HUES64 (cell line): ENCODE measurements around the gene BCR.

Experiments
- H3K27ac ChIP-seq: 2 replicates; pipeline ENCODE4 v1.7.0; 2013; ENCODE audit warnings: low read depth, low read length, inconsistent platforms
- H3K27me3 ChIP-seq: 2 replicates; pipeline ENCODE4 v1.6.1; 2013; ENCODE audit warnings: mild to moderate bottlenecking, low read length; ENCODE audit not compliant: insufficient read depth
- H3K36me3 ChIP-seq: 2 replicates; pipeline ENCODE4 v1.6.1; 2013; ENCODE audit warnings: mild to moderate bottlenecking, low read length; ENCODE audit not compliant: insufficient read depth
- H3K4me1 ChIP-seq: 2 replicates; pipeline ENCODE4 v1.6.1; 2013; ENCODE audit warnings: mild to moderate bottlenecking, low read length, moderate library complexity; ENCODE audit not compliant: insufficient read depth
- H3K4me3 ChIP-seq: 2 replicates; pipeline ENCODE4 v1.5.1; 2013; ENCODE audit warnings: mild to moderate bottlenecking, low read length, moderate library complexity
- H3K9ac ChIP-seq: 2 replicates; pipeline ENCODE4 v1.6.1; 2013; ENCODE audit warnings: mild to moderate bottlenecking, low read depth, low read length
- H3K9me3 ChIP-seq: 2 replicates; pipeline ENCODE4 v1.6.1; 2013; ENCODE audit warnings: low read depth, low read length; ENCODE audit not compliant: insufficient read depth
- WGBS: fragments of 150-250, 120-280 bp; methylation state at CpG from one replicate; pipeline ENCODE4 v1.1.7; 2013; ENCODE audit warnings: missing lambda C conversion rate; 5-methylcytosine and 5-hydroxymethylcytosine counted together

BCR gene

DNA sequence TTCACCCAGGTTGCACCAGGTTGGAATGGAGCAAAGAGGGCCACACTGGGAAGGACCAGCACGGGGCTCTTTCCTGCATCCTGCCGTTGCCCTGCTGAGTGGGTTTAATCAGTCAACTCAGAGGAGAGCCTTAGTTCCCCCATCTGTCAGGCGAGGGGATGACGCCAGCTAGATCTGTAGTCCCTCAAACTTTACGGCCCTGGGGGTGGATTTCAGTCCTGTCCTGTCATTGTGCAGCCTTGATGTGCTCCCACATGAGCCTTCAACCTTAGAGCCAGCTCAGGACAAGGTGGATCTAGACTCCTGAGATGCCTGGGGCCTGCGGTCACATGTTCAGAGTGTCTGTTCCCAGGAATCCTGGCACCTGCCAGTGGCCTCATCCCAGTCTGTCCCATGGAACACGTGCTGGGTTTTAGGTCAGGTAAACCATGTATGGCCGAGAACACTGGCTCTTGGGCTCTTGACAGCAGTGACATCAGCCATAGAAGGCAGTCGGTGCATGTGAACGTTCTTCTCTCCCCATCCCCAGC, 104.3 kb downstream of the BCR start:
- WGBS: 94% methylated on average over 10 of the region's 10 CpGs
- Histone ChIP-seq H3K9me3 (no peaks in the 10 kb centered on the region), H3K4me1 (no peaks in the 10 kb centered on the region), H3K4me3 (no peak overlapping the region), H3K27me3 (no peaks in the 10 kb centered on the region), H3K27ac (no peak overlapping the region), H3K36me3 (peaks cover 75% of the 10 kb centered on the region), H3K9ac (no peak overlapping the region)

DNA sequence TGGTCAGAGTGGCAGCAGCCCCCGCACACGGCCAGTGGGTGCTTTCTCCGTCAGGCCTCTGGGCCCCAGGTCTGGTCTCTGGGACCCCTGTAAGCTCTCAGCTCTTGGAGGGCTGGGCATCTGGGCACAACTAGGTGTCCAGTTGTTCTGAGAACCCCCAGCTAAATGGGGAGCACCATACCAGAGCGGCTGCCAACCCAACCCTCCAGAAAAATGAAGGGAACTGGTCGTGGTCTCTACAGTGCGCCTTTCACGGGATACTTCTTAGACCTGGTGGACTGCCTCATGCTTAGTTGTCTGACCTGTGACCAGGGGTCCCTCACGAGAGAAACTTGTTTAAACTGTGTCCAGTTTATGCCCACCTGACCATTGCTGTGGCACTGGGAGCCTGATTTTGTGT, 104.9 kb downstream of the BCR start:
- Histone ChIP-seq H3K27ac (no peak overlapping the region), H3K4me1 (no peaks in the 10 kb centered on the region), H3K36me3 (peaks cover 77% of the 10 kb centered on the region), H3K27me3 (no peaks in the 10 kb centered on the region), H3K9me3 (no peaks in the 10 kb centered on the region), H3K4me3 (no peak overlapping the region), H3K9ac (no peak overlapping the region)
- 94% methylated on average over 8 of the region's 8 CpGs for WGBS

DNA sequence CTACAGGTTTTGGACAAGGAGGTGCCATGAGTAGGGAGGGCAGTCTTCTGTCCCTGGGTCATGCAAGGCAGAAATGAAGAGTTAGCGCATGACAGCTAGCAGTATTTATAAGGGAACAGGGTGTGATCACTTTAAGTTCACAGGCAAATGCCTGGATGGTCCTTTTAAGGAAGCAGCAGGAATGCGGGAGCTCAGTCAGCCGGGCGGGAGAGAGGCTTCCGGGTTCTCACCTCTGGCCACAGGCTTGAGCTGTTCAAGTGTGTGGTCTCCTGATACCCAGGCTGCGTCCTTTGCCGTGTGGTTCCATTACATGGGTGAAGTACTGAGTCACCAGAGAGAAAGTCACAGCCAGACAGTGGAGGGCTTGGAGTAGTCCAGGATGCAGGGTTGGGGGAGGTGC, 105.4 kb downstream of the BCR start:
- Histone ChIP-seq H3K9me3 (no peaks in the 10 kb centered on the region), H3K27ac (no peak overlapping the region), H3K4me3 (no peak overlapping the region), H3K9ac (no peak overlapping the region), H3K36me3 (peaks cover 78% of the 10 kb centered on the region), H3K4me1 (no peaks in the 10 kb centered on the region), H3K27me3 (no peaks in the 10 kb centered on the region)
- 95% methylated on average over 7 of the region's 7 CpGs for WGBS

DNA sequence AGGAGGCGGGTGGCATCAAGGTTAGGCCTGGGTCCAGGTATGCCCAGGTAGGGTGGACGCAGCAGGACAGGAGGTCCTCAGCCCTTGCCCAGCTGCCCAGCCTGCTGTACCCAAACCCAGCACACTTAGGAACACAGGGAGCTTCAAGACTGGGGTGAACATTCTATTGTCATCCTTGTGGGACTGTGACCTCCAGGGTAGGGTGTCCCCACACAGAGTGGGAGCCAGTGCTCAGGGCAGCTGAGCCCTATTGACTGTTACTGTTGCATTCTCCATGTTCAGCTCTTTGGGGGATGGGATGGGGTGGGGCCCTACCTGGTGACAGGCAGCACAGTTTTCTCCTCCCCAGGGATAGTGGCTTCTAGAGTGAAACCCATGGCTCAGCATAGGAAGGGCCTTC, 106.0 kb downstream of the BCR start:
- no peaks in the 10 kb centered on the region for H3K9me3 ChIP-seq
- H3K4me1 ChIP-seq: no peaks in the 10 kb centered on the region
- no peak overlapping the region for H3K27ac ChIP-seq
- 96% methylated on average over 2 of the region's 2 CpGs for WGBS
- peaks cover 80% of the 10 kb centered on the region for H3K36me3 ChIP-seq
- no peak overlapping the region for H3K9ac ChIP-seq
- H3K4me3 ChIP-seq: no peak overlapping the region
- no peaks in the 10 kb centered on the region for H3K27me3 ChIP-seq

DNA sequence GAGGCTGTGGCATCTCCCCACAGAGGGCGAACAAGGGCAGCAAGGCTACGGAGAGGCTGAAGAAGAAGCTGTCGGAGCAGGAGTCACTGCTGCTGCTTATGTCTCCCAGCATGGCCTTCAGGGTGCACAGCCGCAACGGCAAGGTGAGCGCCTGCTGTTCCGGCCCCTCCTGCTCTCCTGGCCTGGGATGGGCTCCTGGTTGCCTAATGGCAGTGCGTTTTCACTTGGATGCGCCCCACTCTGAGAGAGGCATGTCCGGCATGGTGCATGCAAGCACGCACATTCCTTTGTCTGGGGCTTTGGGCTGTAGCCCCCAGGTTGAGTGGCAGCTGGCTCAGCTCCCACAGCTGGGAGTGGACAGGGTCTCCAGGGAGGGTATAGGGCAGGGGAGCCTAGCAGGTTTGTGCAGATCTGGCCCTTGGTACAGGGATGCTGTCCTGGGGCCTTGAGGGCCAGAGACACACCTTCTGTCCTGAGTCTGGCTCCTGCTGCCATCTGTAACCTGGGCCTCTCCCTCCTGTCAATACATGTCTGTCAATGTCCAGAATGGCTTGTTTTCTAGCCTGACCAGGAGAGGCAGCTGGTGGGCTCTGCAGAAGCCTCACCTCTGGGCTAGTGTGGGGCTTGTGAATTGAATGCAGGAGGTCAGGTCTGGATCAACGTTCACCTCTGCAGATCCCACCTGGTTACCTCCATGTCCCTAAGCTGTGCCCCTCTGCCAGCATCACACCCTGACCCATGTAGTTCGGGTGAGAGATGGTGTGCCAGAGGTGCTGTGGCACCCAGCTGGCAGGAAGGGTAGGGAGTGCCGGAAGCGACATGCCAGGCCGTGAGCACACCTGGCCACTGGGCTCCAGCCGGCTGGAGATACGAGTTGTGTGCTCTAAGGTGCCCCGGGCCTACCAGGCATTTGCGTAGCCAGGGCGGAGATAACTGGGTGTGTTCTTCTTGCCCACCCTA, 107.1 kb downstream of the BCR start:
- peaks cover 91% of the 10 kb centered on the region for H3K36me3 ChIP-seq
- H3K27ac ChIP-seq: no peak overlapping the region

DNA sequence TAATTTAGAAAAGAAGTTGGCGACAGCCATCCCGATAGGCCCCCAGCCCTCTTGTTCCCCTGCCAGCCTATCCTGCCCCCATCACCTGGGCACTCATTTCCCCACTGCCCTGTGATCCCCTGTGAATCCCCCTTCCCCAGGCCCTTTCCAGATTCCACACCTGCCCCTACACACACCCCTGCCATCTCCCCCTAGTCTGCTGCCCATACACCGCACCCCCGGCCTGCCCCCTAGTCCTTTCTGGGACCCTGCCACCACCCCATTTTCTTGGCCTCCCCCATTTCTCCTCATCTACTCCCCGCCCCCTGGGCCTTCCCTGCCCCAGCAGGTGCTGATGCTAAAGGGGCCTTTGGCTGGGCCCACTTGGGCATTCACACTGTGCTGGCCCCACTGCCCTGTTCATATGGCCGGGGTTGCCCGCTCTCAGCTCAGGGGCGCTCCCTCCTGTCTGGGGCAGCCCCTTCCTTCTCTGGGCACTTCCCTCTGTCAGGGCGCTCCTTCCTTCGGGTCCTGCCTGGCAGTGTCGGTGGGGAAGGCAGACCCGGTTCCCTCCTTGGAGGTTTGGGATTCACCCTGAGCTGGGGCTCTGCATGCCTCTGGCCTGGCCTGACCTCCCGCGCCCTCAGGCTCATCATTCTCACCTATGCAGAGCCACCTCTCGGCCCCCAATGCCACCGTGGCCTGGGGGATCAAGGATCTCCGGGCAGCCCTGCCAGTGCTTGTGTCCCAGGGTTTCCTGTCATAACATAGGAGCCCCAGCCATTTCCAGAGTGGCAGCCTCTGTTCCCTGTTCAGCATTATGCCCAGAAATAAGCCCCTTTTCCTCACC, 108.2 kb downstream of the BCR start:
- Histone ChIP-seq H3K36me3 (peaks cover 91% of the 10 kb centered on the region), H3K27me3 (no peaks in the 10 kb centered on the region)
- WGBS: 92% methylated on average over 17 of the region's 17 CpGs

More for the DNA sequence above, 107.1 kb downstream of the BCR start:
- Histone ChIP-seq H3K4me1 (no peaks in the 10 kb centered on the region), H3K4me3 (no peak overlapping the region), H3K9me3 (no peaks in the 10 kb centered on the region), H3K27me3 (no peaks in the 10 kb centered on the region), H3K9ac (no peak overlapping the region)
- WGBS: 95% methylated on average over 21 of the region's 21 CpGs

DNA sequence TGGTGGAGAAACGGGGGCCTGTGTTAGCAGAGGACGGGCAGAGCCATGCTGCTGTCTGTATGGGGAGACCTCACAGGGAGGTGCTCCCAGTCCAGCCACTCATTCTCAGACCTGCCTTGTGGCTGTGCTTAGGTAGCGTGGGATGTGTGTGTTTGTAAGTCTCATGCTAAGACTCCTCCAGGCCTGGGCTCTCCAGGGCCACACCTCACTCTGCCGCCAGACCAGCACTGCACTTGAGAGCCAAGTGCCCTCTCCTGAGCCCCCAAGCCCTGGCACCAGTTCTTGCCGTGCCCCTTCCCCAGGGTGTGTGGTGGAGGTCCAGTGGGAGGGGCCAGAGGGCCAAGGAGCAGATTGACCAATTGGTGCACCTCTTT, 108.8 kb downstream of the BCR start:
- H3K9ac ChIP-seq: no peak overlapping the region
- H3K36me3 ChIP-seq: peaks cover 92% of the 10 kb centered on the region

More for the DNA sequence above, 108.2 kb downstream of the BCR start:
- H3K9me3 ChIP-seq: no peaks in the 10 kb centered on the region
- H3K4me3 ChIP-seq: no peak overlapping the region
- no peak overlapping the region for H3K27ac ChIP-seq
- no peak overlapping the region for H3K9ac ChIP-seq
- no peaks in the 10 kb centered on the region for H3K4me1 ChIP-seq

DNA sequence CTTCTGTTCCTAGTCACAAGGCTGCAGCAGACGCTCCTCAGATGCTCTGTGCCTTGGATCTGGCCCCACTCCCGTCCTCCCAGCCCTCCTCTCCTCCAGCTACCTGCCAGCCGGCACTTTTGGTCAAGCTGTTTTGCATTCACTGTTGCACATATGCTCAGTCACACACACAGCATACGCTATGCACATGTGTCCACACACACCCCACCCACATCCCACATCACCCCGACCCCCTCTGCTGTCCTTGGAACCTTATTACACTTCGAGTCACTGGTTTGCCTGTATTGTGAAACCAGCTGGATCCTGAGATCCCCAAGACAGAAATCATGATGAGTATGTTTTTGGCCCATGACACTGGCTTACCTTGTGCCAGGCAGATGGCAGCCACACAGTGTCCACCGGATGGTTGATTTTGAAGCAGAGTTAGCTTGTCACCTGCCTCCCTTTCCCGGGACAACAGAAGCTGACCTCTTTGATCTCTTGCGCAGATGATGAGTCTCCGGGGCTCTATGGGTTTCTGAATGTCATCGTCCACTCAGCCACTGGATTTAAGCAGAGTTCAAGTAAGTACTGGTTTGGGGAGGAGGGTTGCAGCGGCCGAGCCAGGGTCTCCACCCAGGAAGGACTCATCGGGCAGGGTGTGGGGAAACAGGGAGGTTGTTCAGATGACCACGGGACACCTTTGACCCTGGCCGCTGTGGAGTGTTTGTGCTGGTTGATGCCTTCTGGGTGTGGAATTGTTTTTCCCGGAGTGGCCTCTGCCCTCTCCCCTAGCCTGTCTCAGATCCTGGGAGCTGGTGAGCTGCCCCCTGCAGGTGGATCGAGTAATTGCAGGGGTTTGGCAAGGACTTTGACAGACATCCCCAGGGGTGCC, 109.8 kb downstream of the BCR start:
- Histone ChIP-seq H3K9ac (no peak overlapping the region), H3K36me3 (peaks cover 92% of the 10 kb centered on the region), H3K27me3 (no peaks in the 10 kb centered on the region), H3K9me3 (no peaks in the 10 kb centered on the region), H3K4me3 (no peak overlapping the region), H3K4me1 (no peaks in the 10 kb centered on the region), H3K27ac (no peak overlapping the region)
- WGBS: 83% methylated on average over 18 of the region's 18 CpGs

More for the DNA sequence above, 108.8 kb downstream of the BCR start:
- no peaks in the 10 kb centered on the region for H3K4me1 ChIP-seq
- no peaks in the 10 kb centered on the region for H3K9me3 ChIP-seq
- WGBS: 97% methylated on average over 5 of the region's 5 CpGs
- no peak overlapping the region for H3K27ac ChIP-seq
- no peaks in the 10 kb centered on the region for H3K27me3 ChIP-seq
- no peak overlapping the region for H3K4me3 ChIP-seq

DNA sequence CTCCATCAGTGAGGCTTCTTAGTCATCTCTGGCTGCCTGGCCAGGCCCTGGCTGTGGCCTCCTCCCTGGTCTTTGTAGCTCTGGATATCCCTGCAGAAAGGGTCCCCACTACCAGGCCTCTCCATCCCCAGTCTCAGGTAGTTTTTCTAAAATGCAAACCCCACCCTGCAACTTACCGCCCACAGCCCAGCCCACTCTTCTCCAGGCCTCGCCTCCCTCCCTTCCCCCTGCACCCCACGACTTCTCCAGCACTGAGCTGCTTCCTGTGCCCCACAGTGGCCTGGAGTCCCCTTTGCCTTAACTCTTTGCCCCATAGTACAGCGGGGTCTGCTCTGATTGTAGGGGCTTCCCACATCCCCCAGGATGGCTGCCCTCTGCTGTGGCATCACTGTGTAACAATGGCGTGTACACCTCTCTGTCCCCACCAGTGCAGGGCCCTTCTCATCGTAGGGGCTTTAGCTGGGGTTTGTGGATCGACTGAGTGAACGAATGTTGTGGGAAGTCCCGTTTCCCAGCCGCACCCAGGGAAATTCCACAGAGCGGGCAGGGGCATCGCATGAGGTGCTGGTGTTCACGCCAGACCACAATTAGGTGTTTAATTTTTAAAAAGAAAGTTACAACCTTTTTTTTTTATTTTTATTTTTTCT, 111.6 kb downstream of the BCR start:
- Histone ChIP-seq H3K36me3 (peaks cover 91% of the 10 kb centered on the region), H3K9me3 (no peaks in the 10 kb centered on the region), H3K4me1 (no peaks in the 10 kb centered on the region), H3K4me3 (no peak overlapping the region), H3K27me3 (no peaks in the 10 kb centered on the region), H3K9ac (no peak overlapping the region), H3K27ac (no peak overlapping the region)
- WGBS: 96% methylated on average over 12 of the region's 13 CpGs
